ENCODE data around the gene ESCO1. TPM values are rescaled to one million over a fixed set of nuclear protein-coding genes. Genes with fewer than 3 reads are reported as not detected.

ESCO1 gene
- total RNA-seq, 2 experiments from 2014 or later: 18.6 to 22.0 TPM

- Mint-ChIP-seq H3K9me3 (no peaks in the 10 kb centered on the region), H3K36me3 (peaks cover 21% of the 10 kb centered on the region), H3K4me1 (ENCODE audit: low read depth) (no peaks in the 10 kb centered on the region), H3K27me3 (no peaks in the 10 kb centered on the region), H3K4me3 (no peak overlapping the region), H3K27ac (no peak overlapping the region)
- ChIA-PET POLR2A (no interaction called here), CTCF (interaction anchor here (1.0 kb wide), 1 partner anchor 54 kb away, joined by 3 read pairs; no protein-coding TSS in a partner anchor)
- DNase-seq: no peak
- intact Hi-C loops (cut with micrococcal nuclease): no loop called here
Measured at GRCh38 chr18:21559195-21559594, 41.3 kb downstream of the ESCO1 start.

- H3K9me3 Mint-ChIP-seq: peaks cover under 1% of the 10 kb centered on the region
- CTCF ChIA-PET: no interaction called here
- intact Hi-C loops (cut with micrococcal nuclease): no loop called here
- no peak for DNase-seq
- POLR2A ChIA-PET: no interaction called here
- no peak overlapping the region for H3K4me3 Mint-ChIP-seq
- no peak overlapping the region for H3K27ac Mint-ChIP-seq
- H3K27me3 Mint-ChIP-seq: no peaks in the 10 kb centered on the region
- peaks cover 21% of the 10 kb centered on the region for H3K36me3 Mint-ChIP-seq
- peaks cover under 1% of the 10 kb centered on the region for H3K4me1 Mint-ChIP-seq (ENCODE audit: low read depth)
Measured at GRCh38 chr18:21557607-21558253, 42.8 kb downstream of the ESCO1 start.

- Mint-ChIP-seq H3K27ac (no peak overlapping the region), H3K4me3 (no peak overlapping the region)
Measured at GRCh38 chr18:21550510-21550970, 50.0 kb downstream of the ESCO1 start.

GRCh38 chr18:21548647-21549046 is 51.9 kb downstream of the ESCO1 start:
- peaks cover 35% of the 10 kb centered on the region for H3K36me3 Mint-ChIP-seq
- H3K27ac Mint-ChIP-seq: no peak overlapping the region
- H3K4me3 Mint-ChIP-seq: no peak overlapping the region
- POLR2A ChIA-PET: no interaction called here
- no peaks in the 10 kb centered on the region for H3K27me3 Mint-ChIP-seq
- H3K4me1 Mint-ChIP-seq (ENCODE audit: low read depth): peaks cover 9% of the 10 kb centered on the region
- CTCF ChIA-PET: no interaction called here
- H3K9me3 Mint-ChIP-seq: peaks cover 6% of the 10 kb centered on the region
- intact Hi-C loops (cut with micrococcal nuclease): no loop called here
- no peak for DNase-seq

More at GRCh38 chr18:21550510-21550970, 50.0 kb downstream of the ESCO1 start:
- Mint-ChIP-seq H3K27me3 (no peaks in the 10 kb centered on the region), H3K9me3 (peaks cover 6% of the 10 kb centered on the region), H3K36me3 (peaks cover 39% of the 10 kb centered on the region), H3K4me1 (ENCODE audit: low read depth) (peaks cover 9% of the 10 kb centered on the region)
- DNase-seq: no peak
- CTCF ChIA-PET: no interaction called here
- POLR2A ChIA-PET: no interaction called here
- intact Hi-C loops (cut with micrococcal nuclease): no loop called here

GRCh38 chr18:21546423-21546822 is 54.1 kb downstream of the ESCO1 start:
- no peak for DNase-seq
- no peaks in the 10 kb centered on the region for H3K27me3 Mint-ChIP-seq
- POLR2A ChIA-PET: no interaction called here
- no peak overlapping the region for H3K27ac Mint-ChIP-seq
- no peaks in the 10 kb centered on the region for H3K9me3 Mint-ChIP-seq
- peaks cover 21% of the 10 kb centered on the region for H3K36me3 Mint-ChIP-seq
- CTCF ChIA-PET: no interaction called here
- intact Hi-C loops (cut with micrococcal nuclease): no loop called here
- H3K4me3 Mint-ChIP-seq: no peak overlapping the region
- no peaks in the 10 kb centered on the region for H3K4me1 Mint-ChIP-seq (ENCODE audit: low read depth)

GRCh38 chr18:21538230-21538629 is 62.3 kb downstream of the ESCO1 start:
- no peak for DNase-seq
- ChIA-PET CTCF (interaction anchor here (1.3 kb wide), 1 partner anchor 63 kb away, joined by 3 read pairs; the partner anchor contains the start of gene ESCO1), POLR2A (no interaction called here)
- H3K36me3 Mint-ChIP-seq: peaks cover 16% of the 10 kb centered on the region
- H3K4me3 Mint-ChIP-seq: no peak overlapping the region
- H3K4me1 Mint-ChIP-seq (ENCODE audit: low read depth): no peaks in the 10 kb centered on the region
- H3K27ac Mint-ChIP-seq: no peak overlapping the region
- H3K9me3 Mint-ChIP-seq: no peaks in the 10 kb centered on the region
- intact Hi-C loops (cut with micrococcal nuclease): no loop called here
- H3K27me3 Mint-ChIP-seq: no peaks in the 10 kb centered on the region

GRCh38 chr18:21534327-21534726 is 66.2 kb downstream of the ESCO1 start:
- no peak for DNase-seq
- ChIA-PET POLR2A (no interaction called here), CTCF (no interaction called here)
- Mint-ChIP-seq H3K27me3 (no peaks in the 10 kb centered on the region), H3K9me3 (no peaks in the 10 kb centered on the region), H3K27ac (no peak overlapping the region), H3K4me3 (no peak overlapping the region), H3K36me3 (peaks cover 27% of the 10 kb centered on the region), H3K4me1 (ENCODE audit: low read depth) (no peaks in the 10 kb centered on the region)
- intact Hi-C loops (cut with micrococcal nuclease): no loop called here

- Mint-ChIP-seq H3K4me3 (no peak overlapping the region), H3K27me3 (no peaks in the 10 kb centered on the region), H3K4me1 (ENCODE audit: low read depth) (no peaks in the 10 kb centered on the region), H3K9me3 (no peaks in the 10 kb centered on the region), H3K27ac (no peak overlapping the region), H3K36me3 (peaks cover 20% of the 10 kb centered on the region)
- POLR2A ChIA-PET: no interaction called here
- intact Hi-C loops (cut with micrococcal nuclease): no loop called here
- no peak for DNase-seq
- CTCF ChIA-PET: no interaction called here
Measured at GRCh38 chr18:21526463-21526862, 74.0 kb downstream of the ESCO1 start.

- H3K27me3 Mint-ChIP-seq: no peaks in the 10 kb centered on the region
- no peak overlapping the region for H3K27ac Mint-ChIP-seq
- no peaks in the 10 kb centered on the region for H3K9me3 Mint-ChIP-seq
- H3K36me3 Mint-ChIP-seq: peaks cover 19% of the 10 kb centered on the region
- no peaks in the 10 kb centered on the region for H3K4me1 Mint-ChIP-seq (ENCODE audit: low read depth)
- ChIA-PET POLR2A (no interaction called here), CTCF (no interaction called here)
- intact Hi-C loops (cut with micrococcal nuclease): no loop called here
- no peak overlapping the region for H3K4me3 Mint-ChIP-seq
- DNase-seq: no peak
Measured at GRCh38 chr18:21525916-21526315, 74.6 kb downstream of the ESCO1 start.

GRCh38 chr18:21522530-21522929 is 78.0 kb downstream of the ESCO1 start:
- DNase-seq: no peak
- ChIA-PET POLR2A (interaction anchor here (1.1 kb wide), 1 partner anchor 10 kb away, joined by 3 read pairs; no protein-coding TSS in a partner anchor), CTCF (no interaction called here)
- no peaks in the 10 kb centered on the region for H3K9me3 Mint-ChIP-seq
- H3K4me1 Mint-ChIP-seq (ENCODE audit: low read depth): no peaks in the 10 kb centered on the region
- no peaks in the 10 kb centered on the region for H3K27me3 Mint-ChIP-seq
- no peak overlapping the region for H3K27ac Mint-ChIP-seq
- H3K36me3 Mint-ChIP-seq: peaks cover 23% of the 10 kb centered on the region
- no peak overlapping the region for H3K4me3 Mint-ChIP-seq
- intact Hi-C loops (cut with micrococcal nuclease): no loop called here

GRCh38 chr18:21513741-21514140 is 86.8 kb downstream of the ESCO1 start:
- CTCF ChIA-PET: no interaction called here
- peaks cover 7% of the 10 kb centered on the region for H3K9me3 Mint-ChIP-seq
- peaks cover 21% of the 10 kb centered on the region for H3K36me3 Mint-ChIP-seq
- H3K27ac Mint-ChIP-seq: no peak overlapping the region
- no peak overlapping the region for H3K4me3 Mint-ChIP-seq
- POLR2A ChIA-PET: no interaction called here
- H3K27me3 Mint-ChIP-seq: no peaks in the 10 kb centered on the region
- DNase-seq: no peak
- no peaks in the 10 kb centered on the region for H3K4me1 Mint-ChIP-seq (ENCODE audit: low read depth)
- intact Hi-C loops (cut with micrococcal nuclease): no loop called here

GRCh38 chr18:21513292-21513691 is 87.2 kb downstream of the ESCO1 start:
- Mint-ChIP-seq H3K4me1 (ENCODE audit: low read depth) (no peaks in the 10 kb centered on the region), H3K4me3 (no peak overlapping the region), H3K27me3 (no peaks in the 10 kb centered on the region), H3K36me3 (peaks cover 21% of the 10 kb centered on the region), H3K27ac (no peak overlapping the region), H3K9me3 (peaks cover 7% of the 10 kb centered on the region)
- ChIA-PET CTCF (no interaction called here), POLR2A (interaction anchor here (0.8 kb wide), 1 partner anchor 9 kb away, joined by 3 read pairs; no protein-coding TSS in a partner anchor)
- no peak for DNase-seq
- intact Hi-C loops (cut with micrococcal nuclease): no loop called here

- H3K9me3 Mint-ChIP-seq: peaks cover 7% of the 10 kb centered on the region
- peaks cover 13% of the 10 kb centered on the region for H3K36me3 Mint-ChIP-seq
- intact Hi-C loops (cut with micrococcal nuclease): loop anchor here (10.0 kb wide), 1 partner anchor 64 kb away; no protein-coding TSS in a partner anchor
- ChIA-PET POLR2A (interaction anchor here (0.6 kb wide), 1 partner anchor 391 kb away, joined by 3 read pairs; no protein-coding TSS in a partner anchor), CTCF (interaction anchor here (1.0 kb wide), 1 partner anchor 20 kb away, joined by 4 read pairs; no protein-coding TSS in a partner anchor)
- H3K27ac Mint-ChIP-seq: no peak overlapping the region
- DNase-seq: no peak
- H3K27me3 Mint-ChIP-seq: no peaks in the 10 kb centered on the region
- no peaks in the 10 kb centered on the region for H3K4me1 Mint-ChIP-seq (ENCODE audit: low read depth)
- no peak overlapping the region for H3K4me3 Mint-ChIP-seq
Measured at GRCh38 chr18:21509062-21509461, 91.4 kb downstream of the ESCO1 start.

Data from activated CD4-positive, alpha-beta memory T cell treated with anti-CD3 and anti-CD28 coated beads for 36 hours (primary cell).